Measurements from ENCODE around the gene KAZALD1.

- TF ChIP-seq CTCF (IDR thresholded peaks at IDR 0.05; ENCODE audit: insufficient read depth, low read depth, low read length) (no peak), EZH2 (IDR thresholded peaks at IDR 0.05; ENCODE audit: insufficient read depth, low read length) (no peak)
Observed at GRCh38 chr10:101063548-101064414, 2.0 kb downstream of the KAZALD1 start.

Data from astrocyte (in vitro differentiated cells and primary cell).